ENCODE measurements around the gene GRAP2. TPM values are rescaled to one million over a fixed set of nuclear protein-coding genes. Genes with fewer than 3 reads are reported as not detected.

The GRAP2 gene
- total RNA-seq, 4 donors from 2014 or later: 0.27 to 7.2 (median 0.96) TPM

- TF ChIP-seq CTCF (IDR thresholded peaks at IDR 0.05) (no peak), POLR2A (IDR thresholded peaks at IDR 0.05) (no peak)
- Histone ChIP-seq H3K36me3 (no peaks in the 10 kb centered on the region), H3K27me3 (no peaks in the 10 kb centered on the region), H3K9me3 (no peaks in the 10 kb centered on the region), H3K4me3 (replicated peaks in 1 of 3) (no peak overlapping the region), H3K4me1 (peaks cover 0 to 5% of the 10 kb centered on the region in 2 donors), H3K27ac (no peak overlapping the region)
- WGBS, 2 donors: 86 to 92% methylated on average over 13 of the region's 13 CpGs
- DNase-seq: no peak
- intact Hi-C loops (cut with DNase I): no loop called here
Observed at GRCh38 chr22:39960791-39961746, 60.2 kb downstream of the GRAP2 start.

- intact Hi-C loops (cut with DNase I): no loop called here
- Histone ChIP-seq H3K36me3 (no peaks in the 10 kb centered on the region), H3K9me3 (no peaks in the 10 kb centered on the region), H3K27me3 (no peaks in the 10 kb centered on the region), H3K4me1 (peaks cover 0 to 11% of the 10 kb centered on the region in 2 donors), H3K4me3 (replicated peaks in 1 of 3) (no peak overlapping the region), H3K27ac (no peak overlapping the region)
- no peak for DNase-seq
- 87 to 89% methylated on average over 9 of the region's 9 CpGs for WGBS, 2 donors
- TF ChIP-seq CTCF (IDR thresholded peaks at IDR 0.05): no peak
- no peak for TF ChIP-seq POLR2A (IDR thresholded peaks at IDR 0.05)
Observed at GRCh38 chr22:39962071-39962470, 61.2 kb downstream of the GRAP2 start.

GRCh38 chr22:39965748-39966147, 64.9 kb downstream of the GRAP2 start:
- no peak for DNase-seq
- Histone ChIP-seq H3K4me1 (peaks cover 0 to 16% of the 10 kb centered on the region in 2 donors), H3K9me3 (no peaks in the 10 kb centered on the region), H3K27ac (no peak overlapping the region), H3K27me3 (no peaks in the 10 kb centered on the region), H3K36me3 (no peaks in the 10 kb centered on the region), H3K4me3 (replicated peaks in 1 of 3) (no peak overlapping the region)
- intact Hi-C loops (cut with DNase I): no loop called here
- WGBS, 2 donors: 88% methylated on average over 5 of the region's 5 CpGs
- TF ChIP-seq POLR2A (IDR thresholded peaks at IDR 0.05): no peak
- no peak for TF ChIP-seq CTCF (IDR thresholded peaks at IDR 0.05)

- 87 to 98% methylated on average over 2 of the region's 2 CpGs for WGBS, 2 donors
- H3K36me3 ChIP-seq: no peaks in the 10 kb centered on the region
- H3K4me1 ChIP-seq: peaks cover 0 to 20% of the 10 kb centered on the region in 2 donors
- no peak for DNase-seq
- no peak overlapping the region for H3K4me3 ChIP-seq (replicated peaks in 1 of 3)
- H3K9me3 ChIP-seq: no peaks in the 10 kb centered on the region
- TF ChIP-seq POLR2A (IDR thresholded peaks at IDR 0.05): no peak
- no peak for TF ChIP-seq CTCF (IDR thresholded peaks at IDR 0.05)
- H3K27ac ChIP-seq: peak overlapping the region in 1 of 3 donors; percentile 30
- intact Hi-C loops (cut with DNase I): no loop called here
- H3K27me3 ChIP-seq: no peaks in the 10 kb centered on the region
Observed at GRCh38 chr22:39966470-39966869, 65.6 kb downstream of the GRAP2 start.
